Fibroblast of pulmonary artery (primary cell): ENCODE results near the gene F12.
"Not testable (repeated sequence)": the region's sequence is repeated elsewhere in the genome, so short reads cannot be mapped to it uniquely, and the experiment has no call there.

Experiments
- DNase-seq: peaks from one replicate; pipeline ENCODE4 v3.0.0-alpha.2; 2010; ENCODE audit warnings: low read depth
- H3K4me3 ChIP-seq: replicated peaks from 2 replicates; pipeline ENCODE4 v1.5.1; 2011; ENCODE audit warnings: low read depth, mild to moderate bottlenecking, control low read depth, low read length, moderate library complexity
- CTCF ChIP-seq: IDR thresholded peaks from 2 replicates; pipeline ENCODE4 v1.5.1; 2011; ENCODE audit warnings: mild to moderate bottlenecking, control low read depth, low read length, inconsistent platforms; ENCODE audit errors: missing control alignments

The F12 gene

GRCh38 chr5:177427211-177427822 is 18.0 kb upstream of the F12 start:
- DNase-seq = no peak
- peak overlapping the region; percentile 72 for H3K4me3 ChIP-seq
- no peak for TF ChIP-seq CTCF

- no peak for DNase-seq
- no peak for TF ChIP-seq CTCF
- H3K4me3 ChIP-seq = peak within 1 kb of the TSS; percentile 72
These were observed 17.3 kb upstream of the F12 start, which contains the start of gene GRK6 for GRCh38 chr5:177426566-177427210. Gene GRK6, plus strand, starts transcription at chr5:177426676. Its CDS starts 170 bp downstream, at chr5:177426846.

- DNase-seq = peak; percentile 100
- no peak for TF ChIP-seq CTCF
These were observed 16.6 kb upstream of the F12 start for GRCh38 chr5:177425801-177426565.

GRCh38 chr5:177425196-177425800 is 15.9 kb upstream of the F12 start:
- TF ChIP-seq CTCF = no peak
- peak overlapping the region; percentile 66 for H3K4me3 ChIP-seq
- DNase-seq = no peak

More at GRCh38 chr5:177425801-177426565, 16.6 kb upstream of the F12 start:
- peak overlapping the region; percentile 66 for H3K4me3 ChIP-seq

GRCh38 chr5:177423671-177424070 is 14.3 kb upstream of the F12 start:
- no peak for TF ChIP-seq CTCF
- no peak overlapping the region for H3K4me3 ChIP-seq
- no peak for DNase-seq

GRCh38 chr5:177421062-177421798 is 11.9 kb upstream of the F12 start:
- TF ChIP-seq CTCF = no peak
- H3K4me3 ChIP-seq = no peak overlapping the region
- DNase-seq = no peak

- H3K4me3 ChIP-seq, DNase-seq: not testable (repeated sequence)
These were observed 11.1 kb upstream of the F12 start for GRCh38 chr5:177420472-177420871.
